HepG2 (cell line): Measurements from ENCODE around the gene VSIG10L. TPM values are rescaled to one million over a fixed set of nuclear protein-coding genes. Genes with fewer than 3 reads are reported as not detected.

Experiments used
- CREB1 ChIP-seq, 2 experiments: fragments of 450-650 bp in 1 of 2; IDR thresholded peaks; 2 replicates each; pipeline ENCODE4 v1.6.1; 2016 to 2017; ENCODE audit warnings: control low read depth in 1 of 2, mild to moderate bottlenecking in 1 of 2, missing compliant biosample characterization in 1 of 2, missing genetic modification characterization in 1 of 2
- MED8 ChIP-seq: sonication (generic); formaldehyde crosslinking; IDR thresholded peaks from 2 replicates; pipeline ENCODE4 v1.8.1; 2023; ENCODE audit warnings: mild to moderate bottlenecking, missing genetic modification reagents; ENCODE audit not compliant: insufficient replicate concordance
- MEF2D ChIP-seq: sonication (generic); formaldehyde crosslinking; IDR thresholded peaks from 2 replicates; pipeline ENCODE4 v1.5.1; 2020; ENCODE audit warnings: mild to moderate bottlenecking, missing genetic modification reagents
- MYC ChIP-seq: sonication (generic); formaldehyde crosslinking; IDR thresholded peaks from 2 replicates; pipeline ENCODE4 v1.9.0; 2021; ENCODE audit warnings: missing genetic modification reagents, borderline replicate concordance
- PLRG1 ChIP-seq: fragments of 450-650 bp; conservative IDR thresholded peaks from 2 replicates; pipeline ENCODE4 v1.6.1; 2016
- POLR2AphosphoS2 ChIP-seq: IDR thresholded peaks from 2 replicates; pipeline ENCODE4 v1.6.1; 2011; ENCODE audit warnings: low read depth, low read length, improper control_type of control experiment
- RFX1 ChIP-seq: fragments of 450-650 bp; IDR thresholded peaks from 2 replicates; pipeline ENCODE4 v1.6.1; 2017
- SIN3A ChIP-seq: IDR thresholded peaks from 2 replicates; pipeline ENCODE4 v1.6.1; 2011; ENCODE audit warnings: low read depth, mild to moderate bottlenecking, control low read depth, low read length, borderline replicate concordance
- SMC3 ChIP-seq: IDR thresholded peaks from 2 replicates; pipeline ENCODE4 v1.6.1; 2011; ENCODE audit warnings: low read length, improper control_type of control experiment
- TFE3 ChIP-seq: IDR thresholded peaks from 2 replicates; pipeline ENCODE4 v1.6.1; 2016
- TP53 ChIP-seq: sonication (generic); formaldehyde crosslinking; conservative IDR thresholded peaks from 2 replicates; pipeline ENCODE4 v1.4.0; 2020; ENCODE audit warnings: missing genetic modification reagents
- TRIM24 ChIP-seq: sonication (generic); formaldehyde crosslinking; IDR thresholded peaks from 2 replicates; pipeline ENCODE4 v1.8.0; 2022; ENCODE audit warnings: mild to moderate bottlenecking, missing genetic modification reagents
- XBP1 ChIP-seq: sonication (generic); formaldehyde crosslinking; IDR thresholded peaks from 2 replicates; pipeline ENCODE4 v1.5.0; 2020; ENCODE audit warnings: missing genetic modification reagents
- ZBTB14 ChIP-seq: sonication (generic); formaldehyde crosslinking; IDR thresholded peaks from 2 replicates; pipeline ENCODE4 v1.4.0; 2020; ENCODE audit warnings: missing genetic modification reagents
- ZNF263 ChIP-seq: sonication (generic); formaldehyde crosslinking; IDR thresholded peaks from 2 replicates; pipeline ENCODE4 v1.4.0; 2020; ENCODE audit warnings: missing genetic modification reagents
- ZNF33B ChIP-seq: sonication (generic); formaldehyde crosslinking; IDR thresholded peaks from 2 replicates; pipeline ENCODE4 v1.5.1; 2020; ENCODE audit warnings: mild to moderate bottlenecking, missing genetic modification reagents
- ZNF383 ChIP-seq: sonication (generic); formaldehyde crosslinking; IDR thresholded peaks from 2 replicates; pipeline ENCODE4 v1.4.0; 2020; ENCODE audit warnings: missing genetic modification reagents, mild to moderate bottlenecking, borderline replicate concordance
- ZNF530 ChIP-seq: sonication (generic); formaldehyde crosslinking; IDR thresholded peaks from 2 replicates; pipeline ENCODE4 v1.5.0; 2020; ENCODE audit warnings: low read depth, mild to moderate bottlenecking, missing genetic modification reagents
- ZNF775 ChIP-seq: sonication (generic); formaldehyde crosslinking; IDR thresholded peaks from 2 replicates; pipeline ENCODE4 v1.4.0; 2020; ENCODE audit warnings: missing genetic modification reagents, mild to moderate bottlenecking, moderate library complexity, borderline replicate concordance
- ZNF839 ChIP-seq: sonication (generic); formaldehyde crosslinking; IDR thresholded peaks from 2 replicates; pipeline ENCODE4 v1.4.0; 2020; ENCODE audit warnings: missing genetic modification reagents, mild to moderate bottlenecking, borderline replicate concordance
- polyA plus RNA-seq, 8 experiments: library from polyadenylated mRNA; depleted of rRNA in 3 of 8; stranded (reverse) in 7 of 8; unstranded in 1 of 8; fragments of >200 nt; fragmentation: Illumina TruSeq in 4 of 8; extraction: Trizol in 4 of 8; gene quantifications; 2 replicates each; pipeline versions ENCODE4 v1.2.1 to v1.2.3, GENCODE V29; 2011 to 2016; ENCODE audit warnings: low read depth in 4 of 8, missing spikeins in 1 of 8, mixed read lengths in 1 of 8; ENCODE audit not compliant: insufficient read depth in 1 of 8
- total RNA-seq, 5 experiments: library from RNA; depleted of rRNA; stranded (reverse); fragments of >200 nt; fragmentation: Illumina TruSeq; extraction: Trizol; gene quantifications; 2 replicates each; pipeline ENCODE4 v1.2.3, GENCODE V29; 2016; ENCODE audit warnings: low read depth in 1 of 5
- TF ChIP-seq, protein P1 (sequence below): sonication (generic); formaldehyde crosslinking; IDR thresholded peaks from 2 replicates; pipeline ENCODE4 v1.5.1; 2020; ENCODE audit warnings: mild to moderate bottlenecking, moderate library complexity, missing genetic modification reagents
- TF ChIP-seq, protein P2 (sequence below): sonication (generic); formaldehyde crosslinking; IDR thresholded peaks from 2 replicates; pipeline ENCODE4 v1.4.0; 2020; ENCODE audit warnings: mild to moderate bottlenecking, missing genetic modification reagents
- TF ChIP-seq, protein P3 (sequence below): sonication (generic); formaldehyde crosslinking; IDR thresholded peaks from 2 replicates; pipeline ENCODE4 v1.5.0; 2020; ENCODE audit warnings: missing genetic modification reagents

The VSIG10L gene
- total and polyA plus RNA-seq, 2 of the 13 experiments (the other 11 are each of a cell fraction or from before 2014, with no cell fraction given): 2.7 to 8.5 TPM

DNA sequence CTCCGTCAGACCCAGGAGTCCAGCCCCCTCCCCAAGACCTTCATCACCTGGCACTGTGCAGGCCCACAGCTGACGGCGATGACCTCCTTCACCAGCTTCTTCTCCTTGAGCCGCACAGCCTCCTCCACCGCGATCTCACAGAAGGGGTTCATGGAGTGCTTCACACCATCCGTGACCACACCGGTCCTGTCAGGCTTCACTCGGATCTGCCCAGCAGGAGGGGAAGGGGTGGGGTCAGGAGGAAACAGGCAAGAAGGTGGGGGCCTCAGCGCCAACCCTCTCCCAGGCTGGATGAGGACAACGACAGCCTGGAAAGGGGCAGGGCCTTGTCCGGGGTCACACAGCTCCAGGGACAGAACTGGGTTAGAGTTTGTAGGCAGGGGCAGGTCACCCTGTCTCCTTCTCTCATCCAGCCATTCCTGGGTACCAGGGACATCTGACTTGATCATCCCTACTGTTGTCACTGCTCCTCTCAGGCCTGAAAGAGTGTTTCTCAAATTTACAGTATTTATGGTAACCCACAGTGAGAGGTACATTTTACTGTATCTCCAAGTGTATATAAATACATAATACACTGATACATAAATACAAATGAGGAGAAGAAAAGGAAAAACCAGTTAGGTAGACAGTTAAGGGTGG, 12.3 kb upstream of the VSIG10L start (continued):
- TF ChIP-seq, protein P1, sequence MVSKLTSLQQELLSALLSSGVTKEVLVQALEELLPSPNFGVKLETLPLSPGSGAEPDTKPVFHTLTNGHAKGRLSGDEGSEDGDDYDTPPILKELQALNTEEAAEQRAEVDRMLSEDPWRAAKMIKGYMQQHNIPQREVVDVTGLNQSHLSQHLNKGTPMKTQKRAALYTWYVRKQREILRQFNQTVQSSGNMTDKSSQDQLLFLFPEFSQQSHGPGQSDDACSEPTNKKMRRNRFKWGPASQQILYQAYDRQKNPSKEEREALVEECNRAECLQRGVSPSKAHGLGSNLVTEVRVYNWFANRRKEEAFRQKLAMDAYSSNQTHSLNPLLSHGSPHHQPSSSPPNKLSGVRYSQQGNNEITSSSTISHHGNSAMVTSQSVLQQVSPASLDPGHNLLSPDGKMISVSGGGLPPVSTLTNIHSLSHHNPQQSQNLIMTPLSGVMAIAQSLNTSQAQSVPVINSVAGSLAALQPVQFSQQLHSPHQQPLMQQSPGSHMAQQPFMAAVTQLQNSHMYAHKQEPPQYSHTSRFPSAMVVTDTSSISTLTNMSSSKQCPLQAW (CRISPR knock-in tag): peak; percentile 81
- TF ChIP-seq, protein P2, sequence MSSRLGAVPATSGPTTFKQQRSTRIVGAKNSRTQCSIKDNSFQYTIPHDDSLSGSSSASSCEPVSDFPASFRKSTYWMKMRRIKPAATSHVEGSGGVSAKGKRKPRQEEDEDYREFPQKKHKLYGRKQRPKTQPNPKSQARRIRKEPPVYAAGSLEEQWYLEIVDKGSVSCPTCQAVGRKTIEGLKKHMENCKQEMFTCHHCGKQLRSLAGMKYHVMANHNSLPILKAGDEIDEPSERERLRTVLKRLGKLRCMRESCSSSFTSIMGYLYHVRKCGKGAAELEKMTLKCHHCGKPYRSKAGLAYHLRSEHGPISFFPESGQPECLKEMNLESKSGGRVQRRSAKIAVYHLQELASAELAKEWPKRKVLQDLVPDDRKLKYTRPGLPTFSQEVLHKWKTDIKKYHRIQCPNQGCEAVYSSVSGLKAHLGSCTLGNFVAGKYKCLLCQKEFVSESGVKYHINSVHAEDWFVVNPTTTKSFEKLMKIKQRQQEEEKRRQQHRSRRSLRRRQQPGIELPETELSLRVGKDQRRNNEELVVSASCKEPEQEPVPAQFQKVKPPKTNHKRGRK (CRISPR knock-in tag): no peak
- no peak for TF ChIP-seq TFE3 (CRISPR knock-in tag)
- peak; percentile 75 for TF ChIP-seq MED8 (CRISPR knock-in tag)
- TF ChIP-seq XBP1 (CRISPR knock-in tag): no peak
- TF ChIP-seq ZBTB14 (CRISPR knock-in tag): no peak
- TF ChIP-seq SMC3: no peak
- TF ChIP-seq ZNF33B (CRISPR knock-in tag): no peak
- TF ChIP-seq ZNF839 (CRISPR knock-in tag): no peak
- no peak for TF ChIP-seq MYC (CRISPR knock-in tag)
- TF ChIP-seq, protein P3, sequence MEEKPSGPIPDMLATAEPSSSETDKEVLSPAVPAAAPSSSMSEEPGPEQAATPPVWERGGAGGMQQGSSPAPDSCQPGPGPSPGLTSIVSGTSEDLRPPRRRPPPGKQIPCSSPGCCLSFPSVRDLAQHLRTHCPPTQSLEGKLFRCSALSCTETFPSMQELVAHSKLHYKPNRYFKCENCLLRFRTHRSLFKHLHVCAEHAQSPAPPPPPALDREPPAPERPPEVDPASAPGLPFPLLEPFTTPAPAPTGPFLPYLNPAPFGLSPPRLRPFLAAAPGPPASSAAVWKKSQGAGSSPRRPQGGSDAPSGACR (CRISPR knock-in tag): no peak
- 0 out of 2 replicates have a peak, but pooled peaks have one; percentile 22 for TF ChIP-seq ZNF263
- no peak for TF ChIP-seq TRIM24 (CRISPR knock-in tag)
- no peak for TF ChIP-seq SIN3A
- TF ChIP-seq RFX1: no peak
- no peak for TF ChIP-seq ZNF775
- no peak for TF ChIP-seq CREB1 (IDR thresholded peaks at IDR 0.05)
- TF ChIP-seq CREB1 (CRISPR knock-in tag; IDR thresholded peaks at IDR 0.05): no peak
- TF ChIP-seq ZNF530: no peak
- TF ChIP-seq MEF2D (CRISPR knock-in tag): no peak
- no peak for TF ChIP-seq PLRG1
- no peak for TF ChIP-seq TP53
- TF ChIP-seq ZNF383: no peak
- TF ChIP-seq POLR2AphosphoS2: no peak
